ENCODE results near the gene PAK1IP1. TPM values are rescaled to one million over a fixed set of nuclear protein-coding genes. Genes with fewer than 3 reads are reported as not detected.

PAK1IP1 gene
- total and polyA plus RNA-seq, 2 experiments from 2014 or later, result 22.8 to 28.1 TPM

GRCh38 chr6:10756085-10756484 is 61.3 kb downstream of the PAK1IP1 start:
- no peak for DNase-seq
- TF ChIP-seq EZH2phosphoT487 (IDR thresholded peaks at IDR 0.05; ENCODE audit: insufficient read depth, low read depth) (no peak), EZH2 (IDR thresholded peaks at IDR 0.05; ENCODE audit: insufficient read depth, poor library complexity, severe bottlenecking) (no peak)
- Histone ChIP-seq H2AFZ (no peak overlapping the region), H3K9me3 (ENCODE audit: low read depth) (no peaks in the 10 kb centered on the region), H3F3A (ENCODE audit: insufficient read depth) (peaks cover 31% of the 10 kb centered on the region), H3K36me3 (ENCODE audit: low read depth) (0 out of 2 replicates have a peak, but pooled peaks cover 11% of the 10 kb centered on the region), H3K27me3 (replicated peaks; ENCODE audit: insufficient read depth) (no peaks in the 10 kb centered on the region), H3K9me2 (ENCODE audit: insufficient read depth) (no peaks in the 10 kb centered on the region), H3K79me2 (ENCODE audit: insufficient read depth) (peaks cover 55% of the 10 kb centered on the region), H3K4me3 (no peak overlapping the region), H3K9ac (no peak overlapping the region), H3K4me2 (ENCODE audit: unreplicated experiment) (no peak overlapping the region), H3K27ac (no peak overlapping the region), H3K4me1 (ENCODE audit: insufficient read depth) (peaks cover 17% of the 10 kb centered on the region), H4K20me1 (ENCODE audit: insufficient read depth) (no peaks in the 10 kb centered on the region)
- WGBS, 2 experiments (ENCODE audit: low coverage in 1 of 2, low lambda C conversion rate in 2 of 2, missing lambda C conversion rate in 2 of 2), result 85 to 88% methylated on average over 1 of the region's 1 CpG
- in situ Hi-C loops (cut with MboI), result no loop called here

Small RNAs within 50 kb of the gene (small RNA-seq; reads per million reads assigned to genes)
- not detected for gene RF00019 (ENCODE audit: low read depth, low replicate concordance)
- not detected for gene RNA5SP203 (ENCODE audit: low read depth, low replicate concordance)

Other genes with a start within 250 kb of the PAK1IP1 start
- not detected in 2 replicates for gene GCNT2, start 173.6 kb upstream of the PAK1IP1 start, total RNA-seq (2014; rRNA removed; shearing (Covaris generic))
- gene GCNT2, start 173.6 kb upstream of the PAK1IP1 start, polyA plus RNA-seq (2016; fragmentation: Nextera tagmentation; extraction: Ambion mirVana), result 0.06 TPM in 1 of 2 replicates, not detected in the other
- not detected in 2 replicates for gene C6orf52, start 356 bp upstream of the PAK1IP1 start, total RNA-seq (2014; rRNA removed; shearing (Covaris generic))
- gene C6orf52, start 356 bp upstream of the PAK1IP1 start, polyA plus RNA-seq (2016; fragmentation: Nextera tagmentation; extraction: Ambion mirVana), result 0.75 and 0.99 TPM in 2 replicates
- gene TMEM14C, start 28.1 kb downstream of the PAK1IP1 start, total RNA-seq (2014; rRNA removed; shearing (Covaris generic)), result 164 and 199 TPM in 2 replicates
- gene TMEM14C, start 28.1 kb downstream of the PAK1IP1 start, polyA plus RNA-seq (2016; fragmentation: Nextera tagmentation; extraction: Ambion mirVana), result 256 and 272 TPM in 2 replicates
- 75.9 and 94.0 TPM in 2 replicates for gene TMEM14B, start 52.8 kb downstream of the PAK1IP1 start, total RNA-seq (2014; rRNA removed; shearing (Covaris generic))
- 148 and 158 TPM in 2 replicates for gene TMEM14B, start 52.8 kb downstream of the PAK1IP1 start, polyA plus RNA-seq (2016; fragmentation: Nextera tagmentation; extraction: Ambion mirVana)
- not detected in 2 replicates for gene MAK, start 143.6 kb downstream of the PAK1IP1 start, total RNA-seq (2014; rRNA removed; shearing (Covaris generic))
- gene MAK, start 143.6 kb downstream of the PAK1IP1 start, polyA plus RNA-seq (2016; fragmentation: Nextera tagmentation; extraction: Ambion mirVana), result 0.09 and 0.14 TPM in 2 replicates
- not detected in 2 replicates for gene GCM2, start 187.1 kb downstream of the PAK1IP1 start, total RNA-seq (2014; rRNA removed; shearing (Covaris generic))
- gene GCM2, start 187.1 kb downstream of the PAK1IP1 start, polyA plus RNA-seq (2016; fragmentation: Nextera tagmentation; extraction: Ambion mirVana), result not detected in 2 replicates
- gene SYCP2L, start 192.1 kb downstream of the PAK1IP1 start, total RNA-seq (2014; rRNA removed; shearing (Covaris generic)), result not detected in 2 replicates
- 0.13 TPM in 1 of 2 replicates, not detected in the other for gene SYCP2L, start 192.1 kb downstream of the PAK1IP1 start, polyA plus RNA-seq (2016; fragmentation: Nextera tagmentation; extraction: Ambion mirVana)

Measured in GM23248 (cell line).